GM18861 (cell line): ENCODE data around the gene SLC35D2.
"Not testable (repeated sequence)": the region's sequence is repeated elsewhere in the genome, so short reads cannot be mapped to it uniquely, and the experiment has no call there.

Experiments used
- ATAC-seq: cut with Tn5 transposase; IDR thresholded peaks from one replicate; pipeline ENCODE4 v1.9.1; 2021; ENCODE audit not compliant: unreplicated experiment

Gene SLC35D2

DNA sequence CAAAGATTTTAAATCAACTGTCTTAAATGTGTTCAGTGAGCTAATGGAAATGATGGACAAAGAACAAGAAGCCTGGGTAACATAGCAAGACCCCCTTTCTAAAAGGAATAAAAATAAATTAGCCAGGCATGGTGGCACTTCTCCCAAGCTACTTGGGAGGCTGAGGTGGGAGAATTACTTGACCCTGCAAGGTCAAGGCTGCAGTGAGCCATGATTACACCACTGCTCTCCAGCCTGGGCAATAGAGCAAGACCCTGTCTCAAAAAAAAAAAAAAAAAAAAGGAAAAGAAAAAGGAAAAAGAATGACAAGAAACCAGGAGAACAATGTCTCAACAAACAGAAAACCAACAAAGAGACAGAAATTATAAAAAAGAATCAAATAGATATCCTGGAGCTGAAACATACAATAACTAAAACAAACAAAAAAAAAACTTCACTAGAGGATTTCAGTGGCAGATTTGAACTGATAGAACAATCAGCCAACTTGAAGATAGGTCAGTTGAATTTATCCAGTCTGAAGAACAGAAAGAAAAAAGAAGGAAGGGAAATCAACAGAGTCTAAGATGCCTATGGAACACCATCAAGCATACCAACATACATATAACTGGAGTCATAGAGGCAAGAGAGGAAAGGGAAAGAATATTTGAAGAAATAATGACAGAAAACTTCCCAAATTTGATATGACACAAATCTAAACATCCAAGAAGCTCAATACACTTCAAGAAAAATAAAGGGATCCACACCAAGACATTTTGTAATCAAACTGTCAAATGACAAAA lies 16.8 kb upstream of the SLC35D2 start:
- ATAC-seq = no peak

DNA sequence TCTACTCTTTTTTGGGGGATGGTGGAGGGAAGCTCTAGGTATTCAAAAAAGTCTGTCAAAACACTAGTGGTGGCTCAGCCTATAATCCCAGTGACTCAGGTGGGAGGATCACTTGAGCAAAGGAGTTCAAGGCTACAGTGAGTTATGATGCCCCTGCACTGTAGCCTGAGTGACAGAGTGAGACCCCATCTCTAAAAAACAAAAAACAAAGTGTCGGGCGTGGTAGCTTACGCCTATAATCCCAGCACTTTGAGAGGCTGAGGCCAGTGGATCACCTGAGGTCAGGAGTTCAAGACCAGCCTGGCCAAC lies 15.8 kb upstream of the SLC35D2 start:
- ATAC-seq = no peak

GRCh38 chr9:96398582-96399324 lies 15.2 kb upstream of the SLC35D2 start:
- peak; percentile 64 for ATAC-seq

GRCh38 chr9:96395964-96396363 lies 12.5 kb upstream of the SLC35D2 start:
- no peak for ATAC-seq

DNA sequence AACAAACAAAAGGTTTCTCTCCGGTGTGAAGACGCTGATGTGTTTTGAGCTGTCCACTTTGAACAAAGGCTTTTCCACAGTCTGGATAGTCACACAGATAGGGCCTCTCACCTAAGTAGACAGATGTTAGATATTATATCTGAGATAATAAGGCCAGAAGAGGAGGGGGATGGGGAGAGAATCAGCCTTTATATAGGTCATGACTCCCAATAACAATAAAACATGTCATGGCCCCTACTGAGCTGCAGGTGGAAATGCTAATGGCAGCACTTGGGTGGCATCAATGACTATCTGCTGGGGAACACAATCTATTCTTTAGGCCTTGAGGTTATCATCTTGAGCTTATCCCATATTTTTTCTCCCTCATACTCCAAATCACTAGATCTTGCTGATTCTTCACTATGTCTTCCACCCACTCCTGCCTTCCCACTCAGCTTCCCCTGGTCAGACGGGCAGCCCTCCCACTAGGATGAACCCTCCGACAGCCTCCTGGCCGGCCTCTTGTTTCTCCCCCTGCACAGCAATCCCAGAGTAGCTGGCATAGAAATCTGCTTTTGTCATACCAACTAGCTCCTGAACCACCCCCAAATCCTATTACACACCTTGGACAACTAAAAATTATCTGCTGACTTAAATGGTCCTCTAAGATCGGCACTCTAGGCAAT lies 11.5 kb upstream of the SLC35D2 start:
- ATAC-seq = no peak

DNA sequence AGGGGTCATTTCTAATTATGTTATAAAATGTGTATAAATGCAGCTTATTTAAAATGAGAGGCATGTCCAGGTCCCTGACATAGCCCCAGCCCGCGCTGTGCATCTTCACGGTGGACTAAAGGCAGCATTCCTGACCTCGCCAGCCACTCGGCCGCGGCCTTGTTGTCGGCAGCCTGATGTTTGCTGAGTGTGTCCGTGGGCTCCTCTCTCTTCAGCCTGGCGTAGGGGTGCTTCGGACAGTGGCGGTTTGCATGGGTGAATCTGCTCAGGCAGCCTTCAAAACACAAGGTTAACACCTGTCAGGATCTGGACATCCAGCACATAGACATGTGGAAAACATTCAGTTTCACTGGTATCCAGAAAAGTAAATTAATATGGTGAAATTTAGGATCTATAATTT lies 8.8 kb upstream of the SLC35D2 start:
- no peak for ATAC-seq

GRCh38 chr9:96391021-96391765 lies 7.7 kb upstream of the SLC35D2 start:
- ATAC-seq = no peak

- ATAC-seq = no peak
Measured at GRCh38 chr9:96388144-96388543, 4.6 kb upstream of the SLC35D2 start.

- ATAC-seq = no peak
Measured at GRCh38 chr9:96386157-96386556, 2.6 kb upstream of the SLC35D2 start.

GRCh38 chr9:96382839-96383164 lies 709 bp downstream of the SLC35D2 start:
- ATAC-seq = no peak

- ATAC-seq = no peak
Measured at GRCh38 chr9:96382175-96382574, 1.3 kb downstream of the SLC35D2 start.

DNA sequence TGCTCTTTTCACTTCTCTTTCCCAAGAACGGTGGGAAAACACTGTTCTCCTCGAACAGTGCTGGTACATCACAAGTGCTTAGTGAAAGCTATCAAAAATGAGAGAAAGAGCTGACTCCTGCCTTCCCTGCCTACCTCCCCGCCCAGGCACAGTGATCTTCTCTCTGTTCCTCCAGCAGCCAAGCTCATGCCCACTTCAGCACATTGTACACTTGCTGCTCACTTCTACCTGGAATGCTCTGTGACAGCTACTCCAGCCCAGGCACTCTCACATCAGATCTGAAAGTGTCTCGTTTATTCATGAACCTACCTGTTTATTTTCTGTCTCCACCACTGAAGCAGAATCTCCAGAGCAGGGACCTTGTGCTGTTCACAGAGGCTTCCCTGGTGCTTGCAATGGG lies 1.8 kb downstream of the SLC35D2 start:
- no peak for ATAC-seq

GRCh38 chr9:96381125-96381524 lies 2.4 kb downstream of the SLC35D2 start:
- no peak for ATAC-seq

DNA sequence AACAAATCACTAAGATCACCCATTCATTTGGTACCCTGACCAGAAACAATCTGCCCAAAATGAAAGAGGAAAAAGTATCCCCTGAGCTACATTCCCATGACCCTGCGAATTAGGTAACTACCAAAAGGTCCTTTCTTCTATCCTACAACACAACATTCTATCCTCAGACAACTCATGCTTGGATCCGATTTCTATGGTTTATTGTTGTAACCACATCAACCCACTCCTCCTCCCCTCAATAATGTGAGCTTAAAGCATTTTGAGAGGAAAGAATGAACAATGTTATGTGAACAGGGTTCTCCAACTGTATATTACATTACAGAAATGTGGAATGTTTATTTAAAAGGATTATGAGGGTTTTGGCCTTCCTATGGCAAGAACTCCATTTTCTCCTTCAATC lies 4.0 kb downstream of the SLC35D2 start:
- ATAC-seq = no peak

- ATAC-seq = no peak
Measured at GRCh38 chr9:96378187-96378586, 5.3 kb downstream of the SLC35D2 start.

DNA sequence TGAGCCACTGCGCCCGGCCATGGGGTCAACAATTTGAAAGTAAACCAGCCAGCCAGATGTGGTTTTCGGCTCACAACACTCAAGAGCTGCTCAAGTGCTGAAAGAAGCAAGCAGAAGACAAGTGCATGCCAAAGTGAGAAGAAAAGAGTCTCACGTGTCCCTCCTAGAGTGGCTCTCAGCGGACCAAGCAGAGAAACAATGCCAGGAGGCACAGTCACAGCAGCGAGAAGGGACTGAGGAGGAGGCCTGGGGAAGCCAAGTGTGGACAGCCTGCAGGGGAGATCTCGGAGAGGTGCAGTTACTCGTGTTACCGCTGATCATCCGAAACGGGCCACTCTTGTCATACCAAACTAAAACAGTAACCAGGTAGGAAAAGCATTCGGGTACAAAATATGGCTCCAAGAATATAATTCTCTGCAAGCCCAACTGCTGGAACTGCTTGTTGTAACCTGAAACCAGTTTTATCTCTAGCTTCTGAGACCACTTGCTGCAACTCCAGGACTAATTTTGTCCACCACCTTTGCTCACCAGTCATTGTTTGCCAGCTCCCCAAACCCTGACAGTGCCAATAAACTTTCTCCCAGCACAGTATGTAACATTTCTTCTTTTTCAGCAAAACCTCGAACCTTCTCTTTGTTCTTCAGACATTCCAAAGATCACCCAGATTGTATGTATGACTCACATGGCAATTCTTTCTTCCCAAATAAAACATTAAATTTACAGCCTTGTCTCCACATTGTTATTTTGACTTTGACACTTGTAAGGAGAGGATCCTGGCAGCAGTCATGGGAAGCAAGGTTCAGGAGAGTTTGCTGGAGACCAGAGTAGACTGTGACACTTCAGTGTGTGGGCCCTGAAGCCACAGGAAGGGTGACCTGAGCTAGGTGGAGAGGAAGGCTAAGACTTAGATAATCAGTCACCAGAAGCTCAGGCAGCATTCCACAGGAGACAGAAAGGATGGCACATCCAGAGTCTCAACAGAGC lies 6.3 kb downstream of the SLC35D2 start:
- no peak for ATAC-seq

DNA sequence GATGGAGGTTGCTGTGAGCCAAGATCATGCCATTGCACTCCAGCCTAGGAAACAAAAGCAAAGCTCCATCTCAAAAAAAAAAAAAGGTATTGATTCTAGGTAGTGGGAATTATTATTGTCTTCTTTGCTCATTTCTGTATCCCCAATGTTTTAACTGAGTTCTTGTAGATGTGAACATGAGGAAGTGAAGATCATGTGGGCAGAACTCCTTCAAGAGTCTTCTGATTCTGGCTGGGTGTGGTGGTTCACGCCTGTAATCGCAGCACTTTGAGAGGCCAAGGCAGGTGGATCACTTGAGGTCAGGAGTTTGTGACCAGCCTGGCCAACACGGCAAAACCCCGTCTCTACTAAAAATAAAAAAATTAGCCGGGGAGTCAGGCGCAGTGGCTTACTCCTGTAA lies 8.0 kb downstream of the SLC35D2 start:
- not testable (repeated sequence) for ATAC-seq

DNA sequence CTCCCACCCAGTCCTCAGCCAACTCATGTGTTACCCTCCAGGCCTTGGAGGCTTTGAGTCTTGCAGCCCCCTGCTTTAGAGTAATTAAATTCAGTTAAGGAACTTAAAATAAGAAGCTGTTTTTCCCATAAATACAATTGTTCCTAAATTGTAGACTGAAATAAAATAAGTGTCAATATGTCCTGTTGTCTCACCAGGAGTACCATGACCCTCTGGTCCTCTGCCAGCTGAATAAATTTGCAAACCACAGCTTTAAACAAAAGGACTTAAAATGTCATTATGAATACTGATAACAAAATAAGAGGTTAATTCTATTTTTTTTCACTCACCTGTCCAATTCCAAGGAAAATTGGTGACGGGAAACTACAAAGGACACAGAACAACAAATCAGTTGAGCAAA lies 15.6 kb downstream of the SLC35D2 start:
- ATAC-seq = no peak

DNA sequence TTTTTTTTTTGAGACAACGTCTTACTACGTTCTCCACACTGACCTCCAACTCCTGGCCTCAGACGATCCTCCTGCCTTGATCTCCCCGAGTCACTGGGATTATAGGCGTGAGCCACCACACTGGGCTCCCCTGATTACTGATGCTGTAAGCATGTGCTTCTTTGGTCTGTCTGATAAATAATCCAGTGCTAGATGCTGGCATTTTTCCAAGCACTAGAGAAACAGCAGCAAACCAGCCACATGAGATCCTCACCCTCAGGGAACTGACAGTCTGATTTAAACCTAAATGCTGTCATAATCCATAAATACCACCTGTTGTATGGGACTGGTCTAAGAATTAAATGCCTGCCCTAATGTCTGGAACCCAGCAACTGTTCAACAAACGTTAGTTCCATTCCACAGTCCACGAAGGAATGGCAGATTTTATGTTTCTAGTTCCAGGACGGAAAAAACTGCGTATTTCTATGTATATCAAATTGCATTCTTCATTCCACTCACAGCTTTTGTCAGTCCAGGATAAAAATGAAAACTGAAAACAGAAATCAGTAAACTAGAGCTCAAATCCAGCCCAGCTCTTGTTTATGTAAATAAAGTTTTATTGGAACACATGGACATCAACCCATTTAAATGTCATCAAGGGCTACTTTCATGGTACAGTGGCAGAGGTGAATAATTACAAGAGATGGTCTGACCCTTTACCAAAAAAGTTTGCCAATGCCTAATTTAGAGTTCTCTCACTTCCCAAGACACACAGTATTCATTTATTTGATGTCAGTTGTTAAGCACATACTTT lies 20.1 kb downstream of the SLC35D2 start:
- ATAC-seq = no peak

DNA sequence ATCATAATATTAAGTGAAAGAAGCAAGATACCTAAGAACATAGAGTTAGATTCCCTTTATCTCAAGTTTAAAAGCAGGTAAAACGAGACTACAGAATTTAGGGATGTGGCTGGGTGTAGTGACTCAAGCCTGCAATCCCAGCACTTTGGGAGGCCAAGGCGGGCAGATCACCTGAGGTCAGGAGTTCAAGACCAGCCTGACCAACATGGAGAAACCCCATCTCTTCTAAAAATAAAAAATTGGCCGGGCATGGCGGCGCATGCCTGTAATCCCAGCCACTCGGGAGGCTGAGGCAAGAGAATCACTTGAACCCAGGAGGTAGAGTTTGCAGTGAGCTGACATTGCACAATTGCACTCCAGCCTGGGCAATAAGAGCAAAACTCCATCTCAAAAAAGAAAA lies 21.4 kb downstream of the SLC35D2 start:
- ATAC-seq = not testable (repeated sequence)
